Anterior cingulate cortex (tissue), 58 donors: ENCODE measurements around the gene FAM98C.
"Not testable (repeated sequence)": the region's sequence is repeated elsewhere in the genome, so short reads cannot be mapped to it uniquely, and the experiment has no call there.

ENCODE experiments used
- DNase-seq, 58 donors: peaks; one replicate each; lab custom pipeline; 2025; lab: John Stamatoyannopoulos, UW

FAM98C gene

DNA sequence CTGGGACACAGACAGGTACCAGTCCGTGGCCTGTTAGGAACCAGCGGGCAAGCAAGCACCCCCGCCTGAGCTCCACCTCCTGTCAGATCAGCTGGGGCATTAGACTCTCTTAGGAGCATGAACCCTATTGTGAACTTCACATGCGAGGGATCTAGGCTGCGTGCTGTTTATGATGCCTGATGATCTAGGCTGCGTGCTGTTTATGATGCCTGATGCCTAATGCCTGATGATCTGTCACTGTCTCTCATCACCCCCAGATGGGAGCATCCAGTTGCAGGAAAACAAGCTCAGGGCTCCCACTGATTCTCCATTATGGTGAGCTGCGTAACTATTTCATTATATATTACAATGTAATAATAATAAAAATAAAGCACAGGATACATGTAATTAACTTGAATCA, 19.5 kb downstream of the FAM98C start:
- DNase-seq = no peak

- no peak for DNase-seq
These were observed 21.4 kb downstream of the FAM98C start for GRCh38 chr19:38424272-38424671.

- DNase-seq = no peak
These were observed 22.4 kb downstream of the FAM98C start for GRCh38 chr19:38425222-38425809.

DNA sequence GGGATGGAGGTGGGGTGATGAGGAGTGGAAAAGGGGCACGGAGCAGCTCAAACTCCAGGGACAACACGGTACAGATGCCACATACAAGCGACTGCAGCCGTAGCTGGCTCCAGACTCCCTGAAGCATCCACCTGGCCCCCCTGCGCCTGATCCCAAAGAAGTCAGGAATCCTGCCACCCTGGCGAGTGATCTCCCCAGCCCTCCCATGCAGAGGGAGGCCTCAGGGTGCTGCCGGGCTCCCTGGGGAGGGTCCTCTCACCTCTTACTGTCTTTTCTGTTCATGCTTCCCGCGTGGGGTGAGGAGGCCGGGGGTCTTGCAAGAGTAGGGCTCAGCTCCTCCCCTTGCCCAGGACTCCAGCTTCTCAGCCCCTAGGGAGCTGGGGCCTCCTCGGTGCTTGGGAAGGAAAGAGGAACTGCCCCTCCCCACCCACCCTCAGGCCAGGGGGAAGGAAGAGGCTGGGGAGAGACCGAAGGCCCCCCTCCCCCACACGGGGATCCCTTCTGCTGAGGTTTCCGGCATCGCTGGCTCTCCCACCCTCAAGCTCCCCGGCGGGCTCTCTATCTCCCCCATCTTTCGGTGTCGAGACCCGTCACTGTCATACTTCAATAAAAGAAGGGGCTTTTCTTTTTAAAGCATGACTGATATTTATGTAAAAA, 23.0 kb downstream of the FAM98C start, which contains the start of gene RASGRP4:
Gene RASGRP4 (minus strand): TSS at position 410 of the 657 bp plus-strand sequence. CDS start 128 bp downstream, at position 282.
- DNase-seq = peak in 11 of 58 donors; percentile 1 to 39 (median 8)

- not testable (repeated sequence) for DNase-seq
These were observed 24.3 kb downstream of the FAM98C start for GRCh38 chr19:38427035-38427677.

GRCh38 chr19:38429055-38429810, 26.3 kb downstream of the FAM98C start:
- DNase-seq = no peak

DNA sequence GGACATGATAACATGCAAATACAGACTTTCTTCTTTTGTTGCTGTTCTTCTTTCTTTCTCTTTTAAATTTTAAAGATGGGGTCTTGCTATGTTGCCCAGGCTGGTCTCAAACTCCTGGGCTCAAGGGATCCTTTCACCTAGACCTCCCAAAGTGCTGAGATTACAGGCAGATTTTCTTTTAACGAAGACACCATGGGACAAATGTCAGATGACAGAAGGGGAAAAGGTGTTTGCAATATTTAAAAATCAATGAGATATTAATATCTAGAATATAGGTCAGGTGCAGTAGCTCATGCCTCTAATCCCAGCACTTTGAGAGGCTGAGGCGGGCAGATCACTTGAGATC, 26.9 kb downstream of the FAM98C start:
- DNase-seq = no peak

DNA sequence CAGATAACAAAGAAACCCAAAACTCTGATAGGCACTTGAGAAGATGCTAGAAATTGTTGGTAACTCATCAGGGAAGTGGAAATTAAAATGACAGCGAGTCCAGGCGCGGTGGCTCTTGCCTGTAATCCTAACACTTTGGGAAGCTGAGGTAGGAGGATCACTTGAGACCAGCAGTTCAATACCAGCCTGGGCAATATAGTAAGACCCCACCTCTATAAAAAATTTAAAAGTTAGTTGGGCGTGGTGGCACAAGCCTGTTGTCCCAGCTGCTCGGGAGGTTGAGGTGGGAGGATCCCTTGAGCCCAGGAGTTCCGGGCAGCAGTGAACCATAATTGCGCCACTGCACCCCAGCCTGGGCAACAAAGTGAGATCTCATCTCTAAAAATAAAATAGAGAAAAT, 28.0 kb downstream of the FAM98C start:
- DNase-seq = no peak

DNA sequence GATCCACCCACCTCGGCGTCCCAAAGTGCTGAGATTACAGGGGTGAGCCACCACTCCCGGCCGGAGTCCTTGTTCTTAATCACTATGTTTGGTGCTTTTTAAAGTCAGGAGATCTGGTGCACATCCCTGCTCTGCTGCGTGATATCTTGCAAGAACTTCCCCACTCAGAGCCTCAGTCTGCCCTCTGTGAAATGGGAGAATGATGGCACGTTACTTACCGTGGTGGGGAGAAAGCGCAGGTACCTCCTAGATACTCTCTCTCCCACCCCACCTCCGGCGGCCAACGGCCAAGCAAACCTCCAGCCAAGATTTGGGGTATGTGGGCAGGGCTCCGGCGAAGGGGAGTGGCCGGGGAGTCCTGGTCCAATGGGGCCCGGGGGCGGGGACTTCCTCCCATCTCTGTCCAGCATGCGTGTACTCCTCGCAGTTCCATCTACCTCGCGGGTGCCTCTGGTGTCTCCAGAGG, 30.4 kb downstream of the FAM98C start, which contains the start of gene RYR1:
Gene RYR1 (plus strand): TSS at position 424 of the 466 bp plus-strand sequence. CDS start 139 bp downstream, outside the sequence.
- DNase-seq = peak in 47 of 58 donors; percentile 0 to 65 (median 27)

DNA sequence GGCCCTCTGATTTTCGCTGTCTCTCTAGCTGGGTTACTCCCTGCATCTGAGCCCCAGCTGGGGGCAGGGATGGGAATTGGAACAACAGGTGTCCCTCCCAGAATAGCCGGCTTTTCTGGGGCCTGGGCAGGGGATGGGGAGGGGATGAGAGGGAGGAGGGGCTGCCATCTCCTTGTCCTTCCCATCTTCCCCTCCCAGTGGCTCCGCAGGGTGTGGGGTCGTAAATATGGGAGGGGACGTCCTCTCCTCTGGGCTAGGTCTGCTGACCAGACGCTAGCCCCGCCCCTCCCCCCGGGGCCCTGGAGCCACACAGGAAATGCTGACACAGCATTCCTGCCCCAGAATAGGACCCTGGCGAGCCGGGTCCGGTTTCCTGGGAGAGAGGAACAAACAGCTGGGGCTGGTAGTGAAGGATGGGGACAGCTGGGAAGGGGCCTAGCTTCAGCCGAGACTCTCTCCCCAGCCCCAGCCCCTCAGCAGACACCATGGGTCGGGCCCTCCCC, 31.7 kb downstream of the FAM98C start:
- peak in 27 of 58 donors; percentile 1 to 48 (median 12) for DNase-seq

DNA sequence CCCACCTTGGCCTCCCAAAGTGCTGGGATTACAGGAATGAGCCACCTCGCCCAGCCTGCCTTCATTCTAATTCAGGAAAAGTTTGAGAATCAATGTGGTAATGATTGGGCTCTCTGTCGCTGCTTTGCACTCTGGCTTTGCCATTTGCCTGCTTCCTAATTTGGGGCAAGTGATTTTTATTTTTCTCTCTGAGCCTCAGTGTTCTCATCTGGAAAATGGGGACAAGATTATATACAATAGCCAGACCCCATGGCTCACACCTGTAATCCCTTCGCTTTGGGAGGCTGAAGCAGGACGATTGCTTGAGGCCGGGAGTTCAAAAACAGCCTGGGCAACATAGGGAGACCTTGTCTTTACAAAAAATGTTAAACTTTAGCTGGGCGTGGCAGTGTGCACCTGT, 34.4 kb downstream of the FAM98C start:
- DNase-seq = no peak

DNA sequence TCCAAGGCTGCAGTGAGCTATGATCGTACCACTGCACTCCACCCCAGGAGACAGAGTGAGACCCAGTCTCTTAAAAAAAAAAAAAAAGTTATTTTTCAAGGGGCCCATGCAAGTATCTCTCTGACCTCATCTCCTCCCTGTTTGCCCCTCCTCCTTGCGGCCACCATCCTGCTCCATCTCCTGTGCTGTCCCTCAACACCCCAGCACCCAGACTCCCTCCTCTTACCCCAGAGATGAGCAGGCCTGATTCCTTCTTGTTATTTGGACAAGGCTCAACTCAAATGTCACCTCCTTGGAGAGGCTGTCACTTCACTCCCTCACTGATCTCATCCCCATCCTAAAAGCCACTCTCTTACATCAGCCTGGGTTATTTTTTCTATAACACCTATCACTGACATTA, 35.0 kb downstream of the FAM98C start:
- DNase-seq = no peak

DNA sequence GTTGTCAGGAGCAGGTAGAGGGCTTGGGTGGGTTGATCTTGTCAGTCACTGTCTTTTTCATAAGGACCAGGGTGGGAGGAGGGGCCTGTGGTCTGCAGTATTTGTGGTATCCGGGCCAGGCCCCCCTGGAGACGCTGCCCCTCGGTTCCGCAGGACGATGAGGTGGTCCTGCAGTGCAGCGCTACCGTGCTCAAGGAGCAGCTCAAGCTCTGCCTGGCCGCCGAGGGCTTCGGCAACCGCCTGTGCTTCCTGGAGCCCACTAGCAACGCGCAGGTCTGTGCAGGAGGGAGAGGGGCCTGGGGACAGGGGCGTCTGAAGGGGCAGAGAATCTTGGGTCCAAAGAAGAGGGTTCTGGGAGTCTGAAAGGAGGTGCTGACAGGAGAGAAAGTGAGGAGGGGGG, 37.7 kb downstream of the FAM98C start:
- no peak for DNase-seq

DNA sequence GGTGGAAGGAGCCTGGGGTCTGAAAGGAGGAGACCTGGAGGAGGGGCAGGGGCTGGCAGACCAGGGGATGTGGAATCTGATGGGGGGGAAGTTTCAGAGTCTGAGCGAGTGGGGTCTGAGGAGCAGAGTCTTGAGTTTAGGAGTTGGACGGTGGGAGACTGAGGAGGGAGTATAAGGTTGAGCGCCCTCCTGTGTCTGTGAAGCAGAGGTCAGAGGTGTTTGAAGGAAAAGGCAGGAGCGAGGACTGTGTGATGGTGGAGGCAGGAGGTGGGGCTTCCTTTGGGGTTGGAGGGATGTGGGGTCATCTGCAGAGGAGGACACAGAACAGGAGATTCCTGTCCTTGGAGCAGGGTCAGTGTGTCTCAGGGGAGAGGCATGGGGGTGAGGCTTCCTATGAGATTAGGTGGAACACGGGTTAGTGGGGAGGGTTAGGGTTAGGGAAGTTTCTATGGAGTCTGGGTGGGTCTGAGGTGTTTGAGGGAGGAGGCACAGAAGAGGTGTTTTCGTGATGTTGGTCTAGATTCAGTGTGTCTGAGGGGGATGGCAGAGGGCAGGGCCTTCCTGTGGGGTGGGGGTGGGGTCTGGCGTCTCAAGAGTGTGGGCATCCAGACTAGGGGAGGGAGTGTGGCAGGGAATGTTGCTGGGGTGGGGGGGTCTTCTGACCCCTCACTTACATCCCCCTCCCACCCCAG, 38.9 kb downstream of the FAM98C start:
- DNase-seq = no peak

DNA sequence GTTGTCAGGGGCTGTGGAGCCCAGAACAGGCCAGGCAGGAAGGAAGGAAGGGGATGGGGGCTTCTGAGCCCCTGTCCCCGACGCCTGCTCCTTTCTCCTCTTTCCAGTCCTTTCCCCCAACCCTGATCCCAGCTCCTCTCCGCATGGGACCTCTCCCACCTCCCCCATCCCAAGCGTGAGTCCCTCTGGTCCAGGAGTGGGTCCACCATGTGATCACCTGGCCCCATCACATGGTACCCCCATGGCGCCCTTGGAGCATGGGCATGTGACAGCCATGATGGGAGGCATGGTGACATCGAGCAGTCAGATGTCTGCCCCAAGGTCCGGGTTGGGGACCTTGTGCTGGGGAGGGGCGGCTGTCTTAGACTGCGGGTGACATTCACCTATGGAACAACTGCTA, 39.8 kb downstream of the FAM98C start:
- no peak for DNase-seq

DNA sequence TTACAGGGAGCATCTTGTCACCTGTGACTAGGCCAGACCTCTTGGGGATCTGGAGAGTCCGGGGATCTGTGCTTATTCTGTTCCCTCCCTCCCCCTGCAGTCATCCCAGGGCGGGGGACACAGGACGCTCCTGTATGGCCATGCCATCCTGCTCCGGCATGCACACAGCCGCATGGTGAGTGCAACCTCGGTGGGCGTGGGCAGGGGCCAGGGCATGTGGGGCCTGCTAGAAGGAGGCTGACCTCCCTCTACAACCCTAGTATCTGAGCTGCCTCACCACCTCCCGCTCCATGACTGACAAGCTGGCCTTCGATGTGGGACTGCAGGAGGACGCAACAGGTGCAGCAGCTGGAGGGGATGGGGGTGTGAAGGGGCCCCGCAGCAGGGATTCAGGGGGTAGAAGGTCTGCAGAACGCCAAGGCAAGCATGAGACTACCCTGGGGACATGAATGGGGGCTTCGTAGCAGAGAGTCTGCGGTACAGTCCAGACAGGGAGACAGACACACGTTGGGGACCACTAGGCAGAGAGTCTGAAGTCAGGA, 40.6 kb downstream of the FAM98C start:
- no peak for DNase-seq

DNA sequence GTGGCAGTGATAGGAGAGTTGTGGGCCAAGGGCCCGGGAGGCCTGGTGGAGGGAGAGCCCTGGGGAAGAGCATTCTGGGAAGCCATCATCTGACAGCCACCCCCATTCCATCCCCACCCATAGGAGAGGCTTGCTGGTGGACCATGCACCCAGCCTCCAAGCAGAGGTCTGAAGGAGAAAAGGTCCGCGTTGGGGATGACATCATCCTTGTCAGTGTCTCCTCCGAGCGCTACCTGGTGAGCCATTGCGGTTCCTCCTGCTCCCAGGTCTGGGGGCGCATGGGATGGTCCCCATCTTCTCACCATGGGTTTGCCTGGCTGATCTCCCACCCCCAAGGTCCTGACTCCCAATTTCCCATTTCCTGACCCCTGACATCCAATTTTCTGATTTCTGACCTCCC, 41.1 kb downstream of the FAM98C start:
- DNase-seq = no peak

- no peak for DNase-seq
These were observed 42.5 kb downstream of the FAM98C start for GRCh38 chr19:38445362-38445761.

GRCh38 chr19:38448225-38448624, 45.3 kb downstream of the FAM98C start:
- no peak for DNase-seq

GRCh38 chr19:38449518-38449917, 46.6 kb downstream of the FAM98C start:
- DNase-seq = no peak
